Neural cell (in vitro differentiated cells): ENCODE data around the gene BANP. TPM values are rescaled to one million over a fixed set of nuclear protein-coding genes. Genes with fewer than 3 reads are reported as not detected.
"Not testable (repeated sequence)": the region's sequence is repeated elsewhere in the genome, so short reads cannot be mapped to it uniquely, and the experiment has no call there.

Experiments
- H2AFZ ChIP-seq: fragments of 200-600, 300-800 bp; sonication (generic), shearing (Covaris generic); 2 replicates; pipeline ENCODE4 v1.6.0; 2014; ENCODE audit warnings: low read depth, mild to moderate bottlenecking, antibody characterized with exemption, low read length, moderate library complexity
- H3F3A ChIP-seq: fragments of 200-600 bp; shearing (Covaris generic); 2 replicates; pipeline ENCODE4 v1.6.1; 2016; ENCODE audit warnings: mild to moderate bottlenecking, moderate library complexity, mixed read lengths, antibody characterized with exemption, low read length; ENCODE audit not compliant: insufficient read depth, poor library complexity, severe bottlenecking
- H3K27ac ChIP-seq: fragments of 200-600, 300-800 bp; sonication (generic), shearing (Covaris generic); 2 replicates; pipeline ENCODE4 v1.5.1; 2014; ENCODE audit warnings: mild to moderate bottlenecking, low read length, moderate library complexity
- H3K27me3 ChIP-seq: fragments of 300-800, 200-600 bp; sonication (generic), shearing (Covaris generic); 2 replicates; pipeline ENCODE4 v1.6.0; 2014; ENCODE audit warnings: mild to moderate bottlenecking, low read depth, low read length, moderate library complexity; ENCODE audit not compliant: insufficient read depth
- H3K36me3 ChIP-seq: fragments of 300-800, 200-600 bp; sonication (generic), shearing (Covaris generic); 2 replicates; pipeline ENCODE4 v1.5.1; 2014; ENCODE audit warnings: mild to moderate bottlenecking, antibody characterized with exemption, low read length, moderate library complexity; ENCODE audit not compliant: insufficient read depth
- H3K4me2 ChIP-seq: fragments of 300-800, 200-600 bp; sonication (generic), shearing (Covaris generic); 2 replicates; pipeline ENCODE4 v1.6.0; 2014; ENCODE audit warnings: mild to moderate bottlenecking, low read length
- H3K4me3 ChIP-seq: fragments of 300-800, 200-600 bp; sonication (generic), shearing (Covaris generic); 2 replicates; pipeline ENCODE4 v1.5.1; 2014; ENCODE audit warnings: mild to moderate bottlenecking, low read length, moderate library complexity
- H3K79me2 ChIP-seq: fragments of 200-600 bp; shearing (Covaris generic); replicated peaks from 2 replicates; pipeline ENCODE4 v1.6.0; 2014; ENCODE audit warnings: mild to moderate bottlenecking, low read length, moderate library complexity; ENCODE audit not compliant: insufficient read depth
- H3K9ac ChIP-seq: fragments of 300-800, 200-600 bp; sonication (generic), shearing (Covaris generic); 2 replicates; pipeline ENCODE4 v1.6.1; 2016; ENCODE audit warnings: mild to moderate bottlenecking, low read length, mixed read lengths
- H3K9me2 ChIP-seq: fragments of 200-600 bp; shearing (Covaris generic); 2 replicates; pipeline ENCODE4 v1.6.1; 2016; ENCODE audit warnings: mild to moderate bottlenecking, low read length, mixed read lengths; ENCODE audit not compliant: insufficient read depth
- H3K9me3 ChIP-seq: fragments of 200-600, 300-800 bp; sonication (generic), shearing (Covaris generic); 2 replicates; pipeline ENCODE4 v1.6.1; 2016; ENCODE audit warnings: mild to moderate bottlenecking, mixed run types, low read length, moderate library complexity, mixed read lengths
- H4K20me1 ChIP-seq: fragments of 200-600 bp; shearing (Covaris generic); 2 replicates; pipeline ENCODE4 v1.6.1; 2016; ENCODE audit warnings: mild to moderate bottlenecking, mixed run types; ENCODE audit not compliant: insufficient read depth
- CTCF ChIP-seq: fragments of 450-650 bp; IDR thresholded peaks from 2 replicates; pipeline ENCODE4 v1.5.1; 2014; ENCODE audit warnings: antibody characterized with exemption, mild to moderate bottlenecking, moderate library complexity; ENCODE audit not compliant: poor library complexity, severe bottlenecking
- EP300 ChIP-seq: fragments of 450-650 bp; conservative IDR thresholded peaks from 2 replicates; pipeline ENCODE4 v1.6.1; 2014; ENCODE audit warnings: antibody characterized with exemption, mild to moderate bottlenecking, moderate library complexity; ENCODE audit not compliant: poor library complexity, severe bottlenecking
- MXI1 ChIP-seq: fragments of 450-650 bp; conservative IDR thresholded peaks from 2 replicates; pipeline ENCODE4 v1.6.1; 2014; ENCODE audit warnings: antibody characterized with exemption, mild to moderate bottlenecking; ENCODE audit not compliant: poor library complexity, severe bottlenecking
- POLR2AphosphoS5 ChIP-seq: IDR thresholded peaks from 2 replicates; pipeline ENCODE4 v1.6.1; 2012
- RAD21 ChIP-seq: fragments of 450-650 bp; conservative IDR thresholded peaks from 2 replicates; pipeline ENCODE4 v1.6.1; 2014; ENCODE audit warnings: antibody characterized with exemption, mild to moderate bottlenecking, moderate library complexity
- REST ChIP-seq: IDR thresholded peaks from 2 replicates; pipeline ENCODE4 v1.6.1; 2012; ENCODE audit warnings: borderline replicate concordance
- polyA plus RNA-seq: library from polyadenylated mRNA; depleted of rRNA; stranded (reverse); fragments of >200 nt; gene quantifications from 2 replicates; pipeline ENCODE4 v1.2.3, GENCODE V29; 2014

BANP gene
- polyA plus RNA-seq, 1 donor from 2014 or later = 20.6 TPM

GRCh38 chr16:88118376-88118775 lies 167.1 kb downstream of the BANP start:
- Histone ChIP-seq H3K9me3 (no peaks in the 10 kb centered on the region), H3K36me3 (no peaks in the 10 kb centered on the region), H2AFZ (no peak overlapping the region), H3K9me2 (no peaks in the 10 kb centered on the region), H4K20me1 (no peaks in the 10 kb centered on the region), H3K9ac (no peak overlapping the region), H3K4me2 (no peak overlapping the region), H3F3A (no peaks in the 10 kb centered on the region), H3K4me3 (no peak overlapping the region), H3K27ac (no peak overlapping the region), H3K79me2 (no peaks in the 10 kb centered on the region), H3K27me3 (no peaks in the 10 kb centered on the region)
- TF ChIP-seq REST (no peak), RAD21 (no peak)

- not testable (repeated sequence) for H2AFZ ChIP-seq, H3K9me2 ChIP-seq, H4K20me1 ChIP-seq, H3K4me2 ChIP-seq, H3F3A ChIP-seq, H3K4me3 ChIP-seq, H3K9ac ChIP-seq, H3K79me2 ChIP-seq, H3K27ac ChIP-seq, H3K27me3 ChIP-seq, H3K9me3 ChIP-seq, H3K36me3 ChIP-seq
Observed at GRCh38 chr16:88118852-88119741, 167.9 kb downstream of the BANP start.

GRCh38 chr16:88119881-88120751 lies 168.9 kb downstream of the BANP start:
- H3K4me3 ChIP-seq, H3K9ac ChIP-seq, H3K4me2 ChIP-seq, H3K36me3 ChIP-seq, H3K27me3 ChIP-seq, H3K9me3 ChIP-seq, H2AFZ ChIP-seq, H3K79me2 ChIP-seq, H3F3A ChIP-seq, H4K20me1 ChIP-seq, H3K9me2 ChIP-seq, H3K27ac ChIP-seq: not testable (repeated sequence)

GRCh38 chr16:88120812-88121211 lies 169.6 kb downstream of the BANP start:
- Histone ChIP-seq H3K4me3 (no peak overlapping the region), H3F3A (no peaks in the 10 kb centered on the region), H4K20me1 (no peaks in the 10 kb centered on the region), H3K9me3 (no peaks in the 10 kb centered on the region), H3K27ac (no peak overlapping the region), H3K4me2 (no peak overlapping the region), H3K79me2 (no peaks in the 10 kb centered on the region), H3K9me2 (no peaks in the 10 kb centered on the region), H3K27me3 (no peaks in the 10 kb centered on the region), H3K36me3 (no peaks in the 10 kb centered on the region), H3K9ac (no peak overlapping the region), H2AFZ (no peak overlapping the region)
- TF ChIP-seq MXI1 (no peak), POLR2AphosphoS5 (no peak), EP300 (no peak), CTCF (no peak)

GRCh38 chr16:88121391-88121790 lies 170.2 kb downstream of the BANP start:
- not testable (repeated sequence) for H4K20me1 ChIP-seq, H3F3A ChIP-seq, H3K79me2 ChIP-seq, H3K4me3 ChIP-seq, H3K9ac ChIP-seq, H2AFZ ChIP-seq, H3K36me3 ChIP-seq, H3K9me3 ChIP-seq, H3K27ac ChIP-seq, H3K27me3 ChIP-seq, H3K4me2 ChIP-seq, H3K9me2 ChIP-seq
